Measurements from ENCODE around the gene ACOX3. TPM values are rescaled to one million over a fixed set of nuclear protein-coding genes. Genes with fewer than 3 reads are reported as not detected.

ACOX3 gene
- polyA plus RNA-seq, 1 experiment, result 7.9 TPM

- no peak for TF ChIP-seq CTCF (IDR thresholded peaks at IDR 0.05; ENCODE audit: low read depth, low read length)
- no peak for DNase-seq (ENCODE audit: low read depth, low spot score)
- ChIA-PET CTCF (interaction anchor here (0.5 kb wide), 1 partner anchor 272 kb away, joined by 3 read pairs; no protein-coding TSS in a partner anchor), POLR2A (interaction anchor here (1.1 kb wide), 1 partner anchor 45 kb away, joined by 7 read pairs; no protein-coding TSS in a partner anchor)
- Histone ChIP-seq H3K27ac (ENCODE audit: low read depth, low read length) (no peak overlapping the region), H3K4me3 (ENCODE audit: low read depth, low read length) (no peak overlapping the region), H3K9me3 (ENCODE audit: control insufficient read depth, insufficient read depth, low read length) (peaks cover 16% of the 10 kb centered on the region), H3K27me3 (ENCODE audit: control insufficient read depth, insufficient read depth, low read length) (no peaks in the 10 kb centered on the region)
Observed at GRCh38 chr4:8322794-8323704, 117.5 kb downstream of the ACOX3 start.

GRCh38 chr4:8321771-8322170, 118.8 kb downstream of the ACOX3 start:
- no peak for DNase-seq (ENCODE audit: low read depth, low spot score)
- no peak for TF ChIP-seq CTCF (IDR thresholded peaks at IDR 0.05; ENCODE audit: low read depth, low read length)
- Histone ChIP-seq H3K9me3 (ENCODE audit: control insufficient read depth, insufficient read depth, low read length) (peaks cover 16% of the 10 kb centered on the region), H3K27me3 (ENCODE audit: control insufficient read depth, insufficient read depth, low read length) (no peaks in the 10 kb centered on the region), H3K4me3 (ENCODE audit: low read depth, low read length) (no peak overlapping the region), H3K27ac (ENCODE audit: low read depth, low read length) (no peak overlapping the region)
- POLR2A ChIA-PET, result no interaction called here
- CTCF ChIA-PET, result no interaction called here

DNA sequence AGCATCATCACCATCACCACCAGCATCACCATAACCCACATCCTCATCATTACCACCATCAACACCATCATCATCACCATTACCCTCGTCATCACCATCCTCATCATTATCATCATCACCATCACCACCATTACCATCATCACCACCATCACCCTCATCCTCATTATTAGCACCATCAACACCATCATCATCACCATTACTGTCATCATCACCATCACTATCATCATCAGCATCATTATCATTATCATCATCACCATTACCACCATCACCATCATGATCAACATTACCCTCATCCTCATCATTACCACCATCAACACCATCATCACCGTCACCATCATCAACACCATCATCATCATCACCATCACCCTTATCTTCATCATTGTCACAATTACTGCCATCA, 119.3 kb downstream of the ACOX3 start:
- DNase-seq (ENCODE audit: low read depth, low spot score), result no peak

GRCh38 chr4:8320386-8320750, 120.2 kb downstream of the ACOX3 start:
- no peak for TF ChIP-seq CTCF (IDR thresholded peaks at IDR 0.05; ENCODE audit: low read depth, low read length)
- ChIA-PET POLR2A (no interaction called here), CTCF (no interaction called here)
- Histone ChIP-seq H3K4me3 (ENCODE audit: low read depth, low read length) (no peak overlapping the region), H3K27me3 (ENCODE audit: control insufficient read depth, insufficient read depth, low read length) (no peaks in the 10 kb centered on the region), H3K9me3 (ENCODE audit: control insufficient read depth, insufficient read depth, low read length) (peaks cover 16% of the 10 kb centered on the region), H3K27ac (ENCODE audit: low read depth, low read length) (no peak overlapping the region)
- DNase-seq (ENCODE audit: low read depth, low spot score), result no peak

More for the DNA sequence above, 119.3 kb downstream of the ACOX3 start:
- no peak for TF ChIP-seq CTCF (IDR thresholded peaks at IDR 0.05; ENCODE audit: low read depth, low read length)
- Histone ChIP-seq H3K4me3 (ENCODE audit: low read depth, low read length) (no peak overlapping the region), H3K27me3 (ENCODE audit: control insufficient read depth, insufficient read depth, low read length) (no peaks in the 10 kb centered on the region), H3K9me3 (ENCODE audit: control insufficient read depth, insufficient read depth, low read length) (peaks cover 16% of the 10 kb centered on the region), H3K27ac (ENCODE audit: low read depth, low read length) (no peak overlapping the region)
- ChIA-PET POLR2A (no interaction called here), CTCF (no interaction called here)

DNA sequence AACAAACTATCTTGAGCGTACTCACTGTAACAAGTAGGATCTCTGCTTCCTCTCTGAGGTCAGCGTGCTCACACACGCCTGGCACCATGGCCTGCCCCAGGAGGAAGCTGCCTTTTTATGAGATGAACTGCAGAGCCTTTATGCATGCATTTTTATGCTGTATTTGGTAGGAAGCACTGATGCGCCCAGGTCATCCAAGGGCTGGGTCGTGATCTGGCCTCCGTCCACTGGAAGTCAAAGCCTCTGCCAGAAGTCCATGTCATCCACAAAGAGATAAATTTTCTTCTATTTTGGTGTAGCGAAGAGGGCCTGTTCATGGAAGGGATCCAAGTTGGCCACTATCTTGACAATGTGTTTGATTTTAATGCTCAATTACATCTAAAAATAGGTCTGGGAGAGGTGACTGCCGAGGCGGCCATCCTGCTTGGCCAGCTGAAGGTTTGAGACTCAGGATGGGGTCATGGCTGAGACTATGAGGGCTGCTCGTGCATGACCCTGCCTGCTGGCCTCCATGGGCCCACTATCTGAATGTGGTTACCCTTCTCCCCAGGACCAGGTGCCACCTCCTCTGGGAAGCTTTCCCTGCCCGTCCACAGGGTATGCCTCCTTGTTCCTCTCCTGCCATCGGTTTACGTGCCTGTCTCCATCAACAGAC, 120.7 kb downstream of the ACOX3 start:
- Histone ChIP-seq H3K27me3 (ENCODE audit: control insufficient read depth, insufficient read depth, low read length) (no peaks in the 10 kb centered on the region), H3K9me3 (ENCODE audit: control insufficient read depth, insufficient read depth, low read length) (peaks cover 16% of the 10 kb centered on the region), H3K4me3 (ENCODE audit: low read depth, low read length) (no peak overlapping the region), H3K27ac (ENCODE audit: low read depth, low read length) (no peak overlapping the region)
- no peak for TF ChIP-seq CTCF (IDR thresholded peaks at IDR 0.05; ENCODE audit: low read depth, low read length)
- no peak for DNase-seq (ENCODE audit: low read depth, low spot score)
- CTCF ChIA-PET, result interaction anchor here (1.3 kb wide), 1 partner anchor 42 kb away, joined by 3 read pairs; no protein-coding TSS in a partner anchor
- POLR2A ChIA-PET, result no interaction called here

All from AG04450 (cell line).